Activated T-helper 9 cell treated with anti-CD3 and anti-CD28 coated beads, Interleukin-2, amount 50 U/mL, for 16 hours (primary cell): ENCODE data around the gene TRAM2.
"Not testable (repeated sequence)": the region's sequence is repeated elsewhere in the genome, so short reads cannot be mapped to it uniquely, and the experiment has no call there.

Source experiments
- DNase-seq: peaks from one replicate; pipeline ENCODE4 v3.0.0-alpha.2; 2020; ENCODE audit warnings: low read depth

TRAM2 gene

GRCh38 chr6:52483671-52484003, 93.2 kb downstream of the TRAM2 start:
- DNase-seq, result no peak

GRCh38 chr6:52482903-52483670, 93.8 kb downstream of the TRAM2 start:
- no peak for DNase-seq

GRCh38 chr6:52475307-52475706, 101.6 kb downstream of the TRAM2 start:
- no peak for DNase-seq

GRCh38 chr6:52474173-52474572, 102.7 kb downstream of the TRAM2 start:
- DNase-seq, result no peak

- not testable (repeated sequence) for DNase-seq
These were observed 115.7 kb downstream of the TRAM2 start for GRCh38 chr6:52461194-52461593.

- no peak for DNase-seq
These were observed 119.8 kb downstream of the TRAM2 start for GRCh38 chr6:52457096-52457495.

GRCh38 chr6:52454556-52454955, 122.3 kb downstream of the TRAM2 start:
- no peak for DNase-seq
